HS-27A (cell line): Measurements from ENCODE around the gene ZFHX3.

ENCODE experiments used
- DNase-seq: peaks from one replicate; pipeline ENCODE4 v3.0.0-alpha.2; 2012; ENCODE audit warnings: low read depth, missing footprints

Gene ZFHX3

DNA sequence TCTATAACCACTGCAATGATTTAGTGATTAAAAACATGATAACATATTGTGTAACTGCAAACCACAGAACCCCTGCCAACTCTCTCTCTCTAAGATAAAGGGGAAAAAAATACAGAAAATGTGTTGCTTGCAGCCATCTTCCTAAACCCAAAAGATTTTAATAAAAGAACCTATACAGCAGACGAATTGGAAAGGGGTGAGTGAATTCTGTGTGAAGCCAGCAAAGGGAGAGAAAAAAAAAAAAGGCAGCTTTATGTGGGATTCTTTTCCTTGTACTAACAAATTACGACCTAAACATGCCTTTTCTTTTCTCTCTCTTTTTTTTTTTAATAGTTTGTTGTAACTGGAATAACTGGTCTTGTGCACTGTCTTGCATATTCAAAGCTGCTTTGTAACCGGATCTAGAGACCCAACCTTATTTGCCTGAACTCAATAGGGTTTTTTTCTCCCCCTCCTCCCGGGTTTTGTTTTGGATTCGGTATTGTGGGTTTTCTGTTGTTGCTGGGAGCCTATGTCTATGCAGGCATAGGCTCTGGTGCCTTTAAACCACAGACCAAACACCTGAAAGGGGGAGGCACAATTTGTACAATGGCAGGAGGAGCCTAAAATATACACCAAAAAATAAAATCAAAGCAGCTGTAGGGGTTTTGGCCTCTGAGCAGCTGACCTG, 7.0 kb upstream of the ZFHX3 start:
- DNase-seq: no peak

DNA sequence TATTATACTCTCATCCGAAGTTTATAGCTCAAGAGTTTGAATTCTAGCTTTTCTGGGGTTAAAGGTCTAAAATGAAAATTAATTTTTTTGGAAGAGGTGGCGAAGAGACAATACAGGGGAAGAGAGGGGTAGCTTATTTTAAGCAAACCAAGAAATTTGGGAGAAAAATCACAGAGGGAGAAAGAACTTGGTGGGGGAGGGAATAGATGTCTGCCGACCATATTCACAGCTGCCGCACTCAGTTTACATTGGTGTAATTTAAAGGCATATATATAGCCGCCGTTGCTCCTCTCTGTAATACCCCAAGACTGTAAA, 6.5 kb upstream of the ZFHX3 start:
- DNase-seq: no peak

DNA sequence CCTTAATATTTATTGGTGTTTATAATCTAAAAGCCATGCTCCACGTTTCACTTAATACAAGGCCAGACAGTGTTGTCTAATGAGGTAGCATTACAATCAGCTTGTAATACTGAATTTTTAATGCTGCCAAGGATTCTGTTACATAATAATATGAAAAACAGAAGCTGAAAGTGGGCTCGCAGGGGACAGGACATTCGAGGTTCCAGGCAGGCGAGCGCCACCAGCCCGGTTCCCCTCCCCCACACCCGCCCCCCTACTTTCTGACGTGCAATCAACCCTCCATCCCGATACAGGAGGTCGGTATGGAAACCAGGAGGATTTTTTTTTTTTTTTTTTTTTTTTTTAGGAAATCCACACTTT, 6.2 kb upstream of the ZFHX3 start:
- no peak for DNase-seq

DNA sequence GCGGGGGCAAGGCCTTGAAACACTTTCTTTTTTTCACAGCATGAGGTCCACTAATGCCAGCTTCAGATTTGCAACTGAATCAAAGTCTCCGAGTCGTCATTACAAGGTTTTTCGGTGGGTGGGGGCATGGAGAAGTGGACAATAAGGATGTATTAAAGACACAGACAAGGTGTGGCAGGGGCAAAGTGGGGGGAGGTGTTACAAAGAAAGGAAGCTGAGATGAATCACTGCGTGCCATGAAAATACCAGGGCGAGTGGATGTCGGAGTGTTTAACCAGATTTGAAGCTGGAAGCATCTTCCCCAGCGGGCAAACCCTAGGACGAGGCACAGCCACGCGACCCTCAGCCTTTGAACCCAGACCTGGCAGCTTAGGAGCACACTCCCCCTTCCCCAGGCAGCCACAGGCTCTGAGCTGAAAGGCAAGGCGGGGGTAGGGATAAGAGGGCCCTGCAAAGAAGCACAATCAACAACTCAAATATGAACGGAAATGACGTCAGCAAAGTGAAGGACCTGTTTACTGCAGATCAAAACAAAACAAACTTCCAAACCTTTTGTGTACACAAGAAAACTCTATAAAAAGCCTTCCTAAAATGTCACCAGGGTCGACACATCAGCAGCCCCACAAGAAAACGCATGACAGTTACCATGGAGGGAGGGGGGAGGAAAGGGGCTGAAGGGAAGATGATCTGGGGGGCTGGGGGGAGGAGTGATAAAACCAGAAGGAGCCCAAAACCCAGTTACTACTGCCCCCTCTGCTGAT, 5.6 kb upstream of the ZFHX3 start:
- no peak for DNase-seq

DNA sequence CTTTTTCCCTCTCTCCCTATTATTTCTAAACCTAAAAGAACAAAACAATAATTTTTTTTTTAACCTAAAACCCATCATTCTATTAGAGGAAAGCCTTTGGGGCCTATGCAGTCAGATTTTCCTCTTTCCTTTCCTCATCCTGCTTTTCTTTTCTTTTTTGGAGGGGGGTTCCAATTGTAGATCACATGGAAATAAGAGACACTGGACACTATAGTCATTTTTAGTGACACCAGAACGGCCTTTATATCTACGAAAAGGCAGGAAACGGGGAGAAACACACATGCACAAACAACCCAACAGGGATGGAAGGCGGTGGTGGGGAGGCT, 5.1 kb upstream of the ZFHX3 start:
- no peak for DNase-seq

DNA sequence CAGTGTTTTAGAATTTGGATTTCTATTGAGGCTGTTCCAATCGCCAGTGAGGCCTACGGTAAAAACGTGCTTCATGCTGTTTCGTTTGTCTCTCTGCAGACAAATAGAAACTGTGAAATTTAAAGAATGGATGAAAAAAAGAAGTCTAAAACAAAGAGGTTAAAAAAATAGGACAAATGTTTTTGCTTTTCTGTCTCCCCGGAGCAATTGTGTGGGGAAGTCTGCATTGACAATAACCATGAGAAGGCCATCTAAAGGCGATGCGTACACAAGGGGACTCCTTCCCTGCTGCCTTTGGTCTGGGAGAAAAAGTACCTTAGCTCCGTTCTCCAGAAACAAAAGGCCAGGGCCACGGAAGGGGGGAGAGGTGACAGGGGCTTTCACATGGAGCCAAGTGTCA, 4.6 kb upstream of the ZFHX3 start:
- DNase-seq: no peak

DNA sequence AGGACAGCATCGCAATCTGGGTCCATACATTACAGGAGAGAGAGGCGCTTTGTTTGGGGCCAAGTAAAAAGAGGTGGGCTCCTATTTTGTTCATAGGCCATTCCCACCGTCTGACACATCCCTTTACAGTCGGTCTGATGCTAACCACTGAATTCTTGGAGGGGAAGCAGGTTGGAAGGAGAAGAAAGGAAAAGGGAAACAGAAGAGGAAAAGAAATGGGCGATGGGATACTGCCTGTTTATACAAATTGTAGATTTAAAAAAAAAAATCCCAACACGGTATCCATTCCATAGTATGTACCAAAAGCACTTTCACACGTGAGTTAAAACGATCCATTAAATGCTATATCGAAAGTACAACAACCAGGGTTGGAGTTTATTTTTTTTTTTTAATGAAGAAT, 4.0 kb upstream of the ZFHX3 start:
- DNase-seq: no peak

DNA sequence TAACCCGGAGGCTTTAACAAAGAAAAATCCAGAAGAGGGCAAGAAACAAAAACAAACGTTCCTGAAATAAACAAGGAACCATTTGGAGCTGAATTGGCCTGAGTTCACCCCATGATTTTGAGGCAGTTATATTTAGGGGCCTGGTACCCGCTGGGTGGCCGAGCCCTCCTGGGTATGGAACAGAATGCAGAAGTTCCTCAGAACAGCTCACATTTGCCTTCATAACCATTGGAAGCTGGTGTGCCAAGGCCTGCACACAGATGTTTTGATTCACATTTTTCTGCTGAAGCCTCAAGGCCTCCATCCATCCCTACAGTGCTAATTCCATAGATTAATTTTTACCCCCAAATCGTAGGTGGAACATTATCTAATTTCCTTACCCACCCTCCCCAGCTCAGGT, 3.3 kb upstream of the ZFHX3 start:
- DNase-seq: no peak

DNA sequence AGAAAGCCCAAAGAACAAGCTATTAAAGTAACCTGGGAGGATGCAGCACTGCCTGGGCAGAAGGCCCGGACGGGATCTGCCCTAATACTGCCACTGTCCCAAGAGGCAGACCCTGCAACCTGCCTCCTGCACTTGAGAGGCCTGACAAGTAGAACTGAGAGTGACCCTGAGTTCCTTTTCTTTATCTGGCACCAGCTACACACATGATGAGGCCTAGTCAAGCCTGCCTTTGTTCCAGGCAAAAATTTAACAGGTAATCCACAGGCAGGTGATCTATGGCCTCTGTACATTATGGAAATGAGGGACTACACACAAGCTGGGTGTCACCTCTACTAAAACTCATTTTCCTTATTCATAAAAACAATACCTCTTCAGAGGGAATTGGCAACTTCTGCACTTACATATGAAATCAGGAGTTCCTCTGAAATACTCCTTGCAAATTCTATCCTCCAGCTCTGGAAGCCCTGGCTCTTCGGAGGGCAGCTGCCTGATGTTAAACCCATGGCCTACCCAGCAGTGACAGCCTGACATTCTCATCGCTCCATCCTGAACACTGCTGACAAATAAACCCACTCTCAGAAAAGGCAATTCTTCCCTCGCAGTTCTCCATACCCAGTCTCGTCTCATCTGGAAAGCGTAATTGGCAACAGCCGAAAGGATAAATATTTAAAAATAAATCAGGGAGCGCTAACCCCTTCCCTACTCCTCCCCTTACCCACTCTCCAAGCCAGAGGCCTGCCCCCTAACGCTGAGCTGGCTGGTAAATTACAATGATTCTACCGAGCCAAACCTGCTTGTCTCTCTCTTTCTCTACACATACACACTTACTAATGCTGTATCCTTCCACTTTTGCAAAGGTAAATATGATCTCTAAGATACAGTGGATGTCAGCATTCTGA, 2.5 kb upstream of the ZFHX3 start:
- no peak for DNase-seq

DNA sequence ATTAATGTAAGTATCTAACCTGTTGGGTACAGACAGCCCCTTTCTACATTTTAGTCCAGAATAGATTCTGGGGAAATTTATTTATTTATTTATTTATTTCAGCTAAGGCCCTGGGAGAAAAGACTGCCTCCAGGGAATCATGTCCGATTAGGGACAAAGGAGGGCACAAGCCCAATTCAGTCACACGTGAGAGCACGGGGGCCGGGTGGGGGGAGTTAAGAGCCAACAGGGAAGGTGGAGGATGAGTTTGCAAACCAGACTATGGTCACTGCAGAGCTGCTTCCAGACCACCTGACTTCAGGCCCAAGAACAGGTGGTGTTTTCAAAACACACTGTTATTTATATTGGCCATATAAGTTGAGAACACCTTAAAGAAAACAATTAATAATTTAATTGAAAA, 1.6 kb upstream of the ZFHX3 start:
- no peak for DNase-seq

DNA sequence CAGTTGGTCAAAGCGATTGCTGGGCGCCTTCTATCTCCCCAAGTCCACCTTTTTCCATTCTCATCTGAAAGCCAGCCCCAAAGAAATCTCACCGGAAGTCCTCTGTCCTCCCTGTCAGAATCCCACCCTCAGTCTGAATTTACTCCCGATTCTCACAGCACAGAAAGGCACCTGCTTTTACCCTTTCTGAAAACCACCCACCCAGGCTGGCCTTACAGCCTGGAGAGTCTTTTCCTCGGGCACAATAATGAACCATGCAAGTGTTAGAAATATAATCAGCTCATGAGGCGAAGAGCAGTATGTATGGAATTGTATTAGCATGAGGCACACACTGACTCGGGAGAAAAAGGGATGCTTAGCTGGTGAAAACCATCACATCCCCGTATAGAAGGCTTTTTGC, 1.2 kb upstream of the ZFHX3 start:
- no peak for DNase-seq

DNA sequence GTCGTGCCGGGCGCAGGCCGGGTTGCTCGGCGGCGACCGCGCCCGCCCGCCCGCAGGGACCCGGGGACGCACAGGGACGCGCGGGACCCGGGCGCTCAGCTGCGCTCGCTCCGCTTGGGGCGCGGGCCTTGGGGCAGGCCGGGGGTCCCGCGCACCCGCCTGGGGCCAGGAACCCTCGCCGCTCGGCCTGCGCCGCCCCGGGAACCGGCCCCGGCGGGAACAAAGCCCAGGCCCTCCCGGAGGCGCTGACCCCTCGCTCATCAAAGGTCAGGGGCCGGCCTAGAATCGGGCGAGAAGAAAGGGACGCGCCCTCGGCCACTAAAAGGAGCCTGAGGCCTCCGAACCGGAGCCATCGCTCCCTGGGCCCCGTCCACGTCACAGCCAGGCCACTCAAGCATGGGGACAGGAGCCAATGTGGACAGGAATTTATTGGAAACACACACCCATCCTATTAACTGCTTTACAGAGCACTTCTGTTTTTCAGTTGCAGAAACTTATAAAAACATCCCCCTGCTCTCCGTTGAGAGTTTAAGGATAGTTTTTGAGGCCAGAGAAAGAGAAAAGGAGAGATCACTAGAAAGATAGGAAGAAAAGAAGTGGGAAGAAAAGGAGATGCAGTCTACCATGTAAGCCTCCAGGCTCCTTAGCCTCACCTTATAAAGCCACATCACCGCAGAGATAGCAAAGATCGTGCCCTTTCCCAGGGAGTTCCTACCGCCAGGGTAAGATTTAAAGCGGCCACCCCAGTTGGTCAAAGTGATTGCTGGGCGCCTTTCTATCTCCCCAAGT, 558 bp upstream of the ZFHX3 start:
- no peak for DNase-seq

DNA sequence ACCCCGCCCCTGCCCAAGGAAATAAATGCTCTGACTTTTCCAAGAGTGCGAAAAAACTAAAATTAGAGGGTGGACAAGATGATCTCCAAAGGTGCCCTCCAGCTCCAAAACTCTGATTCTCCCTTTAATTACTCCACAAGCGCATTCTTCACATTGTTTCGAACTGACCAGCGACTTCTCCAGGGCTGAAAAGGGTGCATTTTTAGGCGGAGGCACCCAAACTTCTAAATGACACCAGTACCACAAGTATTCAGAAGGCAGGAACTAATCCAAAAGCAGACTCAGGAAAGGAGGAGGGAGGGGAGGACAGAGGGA, 750 bp downstream of the ZFHX3 start:
- DNase-seq: peak; percentile 93

DNA sequence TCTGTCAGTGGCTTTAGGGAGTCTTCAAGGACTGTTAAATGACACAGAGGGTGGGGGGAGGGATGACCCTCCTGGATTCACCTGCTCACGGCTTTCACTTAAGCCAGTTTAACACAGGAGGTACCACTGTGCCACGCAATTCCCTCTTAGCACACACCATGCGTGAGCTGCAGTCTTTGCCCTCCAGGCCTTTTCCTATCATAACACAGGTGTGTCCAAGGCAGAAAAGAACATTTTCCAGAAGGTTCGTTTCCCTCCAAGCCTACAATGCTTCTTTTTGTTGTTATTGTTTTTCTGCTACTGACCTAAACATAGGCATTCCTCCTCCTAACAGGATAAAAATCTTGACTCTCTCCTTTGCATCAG, 1.1 kb downstream of the ZFHX3 start:
- DNase-seq: no peak

DNA sequence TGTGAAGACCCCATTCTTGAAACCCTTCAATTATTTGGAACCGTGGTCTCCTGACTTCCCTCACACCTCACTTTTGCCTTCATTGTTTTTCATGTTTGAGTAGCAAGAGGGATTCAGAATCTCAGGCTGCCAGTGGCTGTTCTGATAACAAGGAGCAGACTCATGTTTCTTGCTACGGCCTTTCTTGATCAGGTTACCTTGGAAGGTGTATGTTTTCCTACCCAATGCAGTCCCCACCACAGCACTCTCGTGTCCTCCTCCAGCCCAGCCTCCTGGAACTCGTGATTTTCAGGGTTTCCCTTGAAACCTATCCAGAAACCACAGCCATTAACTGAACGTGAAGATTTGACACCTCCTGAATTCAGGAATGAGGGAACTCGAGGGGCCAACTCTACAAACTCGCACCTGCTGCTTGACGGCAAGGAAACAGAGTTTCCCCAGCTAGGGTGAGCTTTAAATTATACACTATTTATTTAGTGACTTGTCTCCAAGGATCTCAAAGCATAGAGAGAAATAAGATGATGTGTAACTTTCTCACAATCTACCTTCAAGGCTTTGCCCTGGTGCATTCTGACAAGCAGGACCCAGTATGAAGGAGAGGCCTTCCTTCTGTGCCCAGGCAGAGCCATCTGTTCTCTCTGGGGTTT, 1.6 kb downstream of the ZFHX3 start:
- no peak for DNase-seq

DNA sequence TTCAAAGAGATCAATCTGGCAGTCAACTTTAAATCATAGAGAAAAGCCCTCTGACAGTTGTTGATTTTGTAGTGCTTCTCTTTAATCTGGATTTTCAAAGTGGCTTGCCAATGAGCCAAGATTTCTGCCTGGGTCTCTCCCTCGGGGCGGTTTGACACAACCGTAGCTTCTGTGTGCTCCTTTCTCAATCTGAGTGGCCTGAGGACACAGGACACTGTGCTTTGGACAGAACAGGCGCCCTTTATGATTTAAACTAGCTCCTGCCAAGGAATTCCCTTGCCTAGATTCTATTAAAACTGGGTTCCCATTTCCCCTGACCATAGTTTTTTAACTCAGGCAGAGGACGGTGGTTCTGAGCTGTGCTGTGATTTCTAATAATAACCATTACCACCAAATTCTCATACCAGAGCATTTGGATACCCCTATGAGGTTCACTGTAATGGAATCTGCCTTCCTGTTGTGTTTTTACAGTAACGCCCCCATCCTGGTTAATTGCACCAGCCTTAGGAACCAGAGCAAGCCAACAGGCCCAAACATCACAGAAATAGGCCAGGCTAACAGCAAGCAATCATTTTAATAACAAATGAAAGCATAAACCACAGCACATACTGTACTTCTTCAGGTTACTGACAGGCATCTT, 4.0 kb downstream of the ZFHX3 start:
- DNase-seq: no peak

DNA sequence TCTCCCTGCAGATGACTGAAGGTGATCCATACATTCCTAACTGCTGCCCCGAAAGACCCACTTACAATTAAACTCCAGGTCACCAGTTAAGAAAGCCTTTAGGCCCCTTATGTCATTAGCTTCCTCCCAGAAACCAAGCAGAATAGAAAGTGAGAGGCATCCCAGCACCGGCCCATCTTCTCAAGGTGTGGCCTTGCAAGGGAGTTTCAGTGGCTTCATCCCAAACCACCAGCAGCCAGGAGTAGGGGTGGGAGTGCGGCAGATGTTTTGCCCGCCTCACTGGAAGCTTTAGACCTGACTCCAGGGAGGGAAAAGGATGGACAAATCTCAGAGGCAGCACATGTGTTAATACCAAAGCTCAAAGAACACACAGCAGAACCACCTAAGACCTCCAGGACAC, 5.1 kb downstream of the ZFHX3 start:
- no peak for DNase-seq

DNA sequence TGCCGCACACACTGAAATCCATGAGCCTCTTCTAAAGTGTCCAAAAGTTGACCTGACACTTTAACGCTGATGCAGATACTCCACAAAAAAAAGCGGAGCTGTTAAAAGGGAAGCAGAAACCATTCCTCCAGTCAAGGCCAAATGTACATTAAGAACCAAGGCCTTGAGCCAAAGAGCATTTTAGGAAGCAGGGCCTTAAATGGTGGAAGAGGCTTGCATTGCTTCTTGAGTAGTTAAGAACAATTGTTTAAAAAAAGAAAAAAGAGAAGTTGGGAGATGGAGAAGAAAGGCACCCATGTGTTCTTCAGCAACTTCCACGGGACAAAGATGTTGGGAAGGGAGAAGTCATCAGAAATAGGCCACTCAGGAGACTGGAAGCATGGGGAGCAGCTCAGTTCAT, 6.3 kb downstream of the ZFHX3 start:
- DNase-seq: no peak

DNA sequence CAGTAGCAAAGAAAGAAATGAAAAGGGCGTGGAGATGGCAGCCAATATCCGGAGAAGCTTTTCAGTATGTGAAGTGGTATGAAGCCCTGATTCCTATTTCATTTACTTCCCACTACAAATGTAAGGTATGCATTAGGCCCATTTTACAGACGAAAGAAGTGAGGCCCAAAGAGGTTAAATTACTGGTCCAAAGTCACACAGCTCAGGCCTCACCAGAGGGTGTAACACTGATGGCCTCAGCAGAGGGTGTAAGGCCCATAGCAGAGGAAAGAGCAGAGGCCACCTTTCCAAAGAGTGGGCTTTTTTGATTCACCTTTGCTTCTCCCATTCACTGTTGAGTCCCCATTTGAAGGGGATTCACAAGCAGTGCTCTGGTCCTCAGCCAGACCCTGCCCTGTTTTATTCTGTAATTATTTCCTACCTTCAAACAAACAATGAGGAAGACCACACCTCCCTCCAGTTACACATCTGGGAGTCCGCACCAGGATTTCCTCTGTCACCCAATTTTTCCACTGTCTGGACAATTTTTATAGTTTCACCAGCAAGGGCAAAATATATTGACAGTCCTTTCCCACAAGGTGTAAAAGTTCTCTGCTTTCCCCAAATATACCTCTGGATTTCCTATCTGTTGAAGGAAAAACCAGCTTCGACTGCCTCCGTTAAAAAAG, 7.1 kb downstream of the ZFHX3 start:
- DNase-seq: no peak

DNA sequence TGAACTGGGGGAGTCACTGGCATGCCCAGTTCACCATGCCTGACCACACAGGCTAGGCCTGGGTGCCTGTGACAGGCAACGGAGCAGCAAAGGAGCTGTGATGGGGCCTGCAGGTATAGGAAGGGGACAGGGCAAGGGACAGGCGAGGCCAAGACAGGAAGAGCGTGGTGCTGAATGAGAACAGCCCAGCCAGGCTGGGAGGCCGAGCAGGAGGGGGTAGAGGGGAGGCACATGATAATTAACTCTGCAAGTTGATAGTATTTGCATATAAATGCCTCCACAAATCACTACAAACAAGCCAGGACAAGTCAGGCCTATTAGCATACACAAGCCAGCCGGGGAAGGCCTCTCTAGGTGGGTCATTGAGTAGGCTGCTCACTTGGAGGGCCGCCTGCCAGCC, 7.8 kb downstream of the ZFHX3 start:
- no peak for DNase-seq

DNA sequence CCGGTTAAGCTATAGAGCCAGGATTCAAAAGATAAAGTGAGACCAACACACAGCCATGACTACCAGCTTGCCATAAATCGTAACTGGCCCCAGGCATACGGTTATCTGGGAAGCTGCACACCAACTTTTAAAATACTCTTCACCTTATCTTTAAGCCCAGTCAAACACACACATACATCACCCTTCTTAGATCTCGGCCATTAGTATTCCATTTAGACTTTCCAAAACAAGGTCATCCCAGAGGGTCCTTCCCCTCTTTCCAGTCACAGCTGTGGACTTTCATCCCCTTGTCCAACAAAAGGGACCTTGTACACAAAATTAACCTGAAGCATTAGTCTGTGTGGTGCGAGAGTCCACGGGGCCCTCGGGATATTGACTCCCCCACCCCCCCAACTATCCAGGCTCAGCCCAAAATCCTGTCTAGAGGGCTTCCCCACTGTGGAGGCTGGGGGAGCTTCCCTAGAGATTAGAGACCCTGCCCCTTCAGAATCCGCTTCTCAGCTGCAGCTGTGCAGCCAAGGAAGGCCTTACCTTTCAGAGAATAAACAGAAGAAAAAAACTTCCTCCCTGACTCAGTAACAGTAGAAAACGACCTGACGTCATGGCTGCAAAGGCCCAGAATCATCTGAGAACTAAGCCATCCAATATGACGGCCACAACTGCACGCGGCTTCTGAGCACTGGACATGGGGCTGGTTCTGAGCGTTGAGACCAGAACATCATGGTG, 9.9 kb downstream of the ZFHX3 start:
- DNase-seq: no peak
